ENCODE data around the gene ATP5F1D. TPM values are rescaled to one million over a fixed set of nuclear protein-coding genes. Genes with fewer than 3 reads are reported as not detected.

Gene ATP5F1D
- total and polyA plus RNA-seq, 2 of the 8 experiments (the other 6 are each of a cell fraction or from before 2014, with no cell fraction given), result 174 to 249 TPM

GRCh38 chr19:1214299-1214861 lies 27.2 kb upstream of the ATP5F1D start:
- Histone ChIP-seq H4K8ac (ENCODE audit: extremely low read depth, insufficient read depth, low read length) (no peak overlapping the region), H2BK20ac (ENCODE audit: low read length) (no peak overlapping the region), H3K9me3 (ENCODE audit: insufficient read depth in 2 of 2, low read depth in 1 of 2, low read length in 1 of 2) (no peaks in the 10 kb centered on the region), H4K5ac (ENCODE audit: insufficient read length, low read depth, low read length) (no peak overlapping the region), H3K27ac (ENCODE audit: low read depth, low read length) (peak overlapping the region; percentile 14; the same call in 1 of the 2 replicates), H4K91ac (replicated peaks; ENCODE audit: insufficient read length, low read length) (peak overlapping the region; percentile 66), H3K18ac (ENCODE audit: extremely low read depth, low read length) (no peak overlapping the region), H3K23ac (ENCODE audit: insufficient read length) (no peak overlapping the region), H2BK15ac (ENCODE audit: low read length) (no peak overlapping the region), H3K27me3 (replicated peaks in 1 of 4; ENCODE audit: control insufficient read depth in 3 of 4, extremely low read depth in 1 of 4, insufficient read depth in 3 of 4, low read length in 3 of 4) (no peaks in the 10 kb centered on the region), H2BK5ac (ENCODE audit: low read depth, low read length) (peak overlapping the region; percentile 73; the same call in 1 of the 2 replicates), H3K4me3 (ENCODE audit: extremely low read depth in 1 of 4, insufficient read depth in 2 of 4, low read depth in 3 of 4, low read length in 4 of 4) (no peak overlapping the region), H3K4ac (replicated peaks; ENCODE audit: insufficient read length, low read depth, low read length) (no peak overlapping the region), H3K4me1 (replicated peaks in 1 of 4; ENCODE audit: control insufficient read depth in 3 of 4, insufficient read depth in 4 of 4, low read length in 3 of 4) (peaks cover 0 to 13% (median 7%) of the 10 kb centered on the region in 4 experiments; a peak in 4 of 7 replicates), H2AFZ (ENCODE audit: low read length) (no peak overlapping the region), H2AK5ac (ENCODE audit: low read depth, low read length) (no peak overlapping the region), H3K14ac (ENCODE audit: insufficient read length) (no peak overlapping the region), H2BK120ac (replicated peaks; ENCODE audit: low read depth, low read length) (no peak overlapping the region), H3K9ac (replicated peaks in 1 of 4; ENCODE audit: extremely low read depth in 1 of 4, low read depth in 3 of 4, low read length in 3 of 4) (0 out of 7 replicates have a peak overlapping the region, but pooled peaks of 1 of the 4 experiments have one; percentile 14), H3K79me2 (ENCODE audit: control insufficient read depth in 1 of 2, insufficient read depth in 2 of 2, low read length in 2 of 2) (peaks cover 13 to 90% of the 10 kb centered on the region in 2 experiments; a peak in 3 of 4 replicates), H3K56ac (replicated peaks; ENCODE audit: insufficient read length, low read depth, low read length) (no peak overlapping the region), H3K36me3 (ENCODE audit: control insufficient read depth in 2 of 4, insufficient read depth in 4 of 4, low read length in 3 of 4) (peaks cover 0 to 8% (median 0%) of the 10 kb centered on the region in 4 experiments; a peak in 1 of 8 replicates), H4K20me1 (replicated peaks in 1 of 2; ENCODE audit: control insufficient read depth in 1 of 2, insufficient read depth in 2 of 2, low read length in 2 of 2) (peaks cover 35 to 41% of the 10 kb centered on the region in 2 experiments), H3K4me2 (ENCODE audit: insufficient read depth in 1 of 2, low read depth in 2 of 2, low read length in 2 of 2) (no peak overlapping the region), H3K79me1 (ENCODE audit: low read depth, low read length) (peaks cover 27% of the 10 kb centered on the region), H2BK12ac (ENCODE audit: low read depth, low read length) (no peak overlapping the region), H3K23me2 (ENCODE audit: low read depth, low read length) (no peaks in the 10 kb centered on the region)
- 91% methylated on average over 21 of the region's 21 CpGs; no CpG with 5 or more reads in 1 of the 2 experiments for WGBS, 2 experiments (ENCODE audit: extremely low coverage in 1 of 2, insufficient coverage in 1 of 2, insufficient read length in 1 of 2, insufficient replicate concordance in 2 of 2, low coverage in 1 of 2, low lambda C conversion rate in 2 of 2, missing lambda C conversion rate in 1 of 2)
- TF ChIP-seq JUN (IDR thresholded peaks at IDR 0.05; ENCODE audit: low read depth, low read length) (no peak), TBP (IDR thresholded peaks at IDR 0.05; ENCODE audit: low read depth, low read length) (no peak), ATF3 (IDR thresholded peaks at IDR 0.05; ENCODE audit: insufficient read depth, low read depth, low read length) (no peak), SIN3A (conservative IDR thresholded peaks at IDR 0.05 in 1 of 2, IDR thresholded peaks at IDR 0.05 in 1 of 2; ENCODE audit: low read depth in 1 of 2, low read length in 2 of 2) (no peak), CEBPB (IDR thresholded peaks at IDR 0.05; ENCODE audit: low read depth, low read length) (no peak), CHD1 (IDR thresholded peaks at IDR 0.05; ENCODE audit: low read depth, low read length) (no peak), POU5F1 (IDR thresholded peaks at IDR 0.05; ENCODE audit: low read depth, low read length) (no peak), SP1 (IDR thresholded peaks at IDR 0.05; ENCODE audit: low read depth, low read length) (no peak), PHF8 (conservative IDR thresholded peaks at IDR 0.05; ENCODE audit: low read depth, low read length) (no peak)
- FAIRE-seq, result no peak
- ChIA-PET CTCF (ENCODE audit: partially characterized antibody) (interaction anchor here (0.6 to 6.6 kb wide), 9 partner anchors 8 to 242 kb away, joined by 3 to 56 read pairs (median 3); no protein-coding TSS in a partner anchor), POLR2A (ENCODE audit: partially characterized antibody) (interaction anchor here (0.6 to 3.3 kb wide), 10 partner anchors 7 to 252 kb away, joined by 3 to 16 read pairs (median 3); partner anchors contain the start of genes CIRBP and CNN2)
- no peak for DNase-seq (ENCODE audit: low read depth in 1 of 2, low spot score in 2 of 2)

Measured in H1 (cell line).